GM21447 (cell line): ENCODE results near the gene ZNF649.

ENCODE experiments used
- ATAC-seq: cut with Tn5 transposase; IDR thresholded peaks from one replicate; pipeline ENCODE4 v1.9.1; 2021; ENCODE audit not compliant: unreplicated experiment

The ZNF649 gene

GRCh38 chr19:51887522-51888498, 17.0 kb downstream of the ZNF649 start, which contains the start of gene ZNF577:
Gene ZNF577, minus strand, starts transcription at chr19:51887951. Its CDS starts 7,569 bp downstream, at chr19:51880382.
- ATAC-seq = no peak

GRCh38 chr19:51884713-51885112, 20.1 kb downstream of the ZNF649 start:
- ATAC-seq = no peak

- ATAC-seq = no peak
Observed at GRCh38 chr19:51882518-51882917, 22.3 kb downstream of the ZNF649 start.

- no peak for ATAC-seq
Observed at GRCh38 chr19:51873097-51873496, 31.7 kb downstream of the ZNF649 start.

GRCh38 chr19:51861870-51862622, 42.8 kb downstream of the ZNF649 start:
- ATAC-seq = no peak
